Suprapubic skin (tissue), 4 donors: ENCODE results near the gene GLYR1. TPM values are rescaled to one million over a fixed set of nuclear protein-coding genes. Genes with fewer than 3 reads are reported as not detected.

Experiments
- DNase-seq, 2 donors: peaks; one replicate each; pipeline ENCODE4 v3.0.0-alpha.2; 2019; ENCODE audit warnings: low spot score in 2 of 2
- H3K27ac ChIP-seq: fragments of 200-600 bp; sonication (generic); one replicate; pipeline ENCODE4 v1.5.1; 2019
- H3K27me3 ChIP-seq: fragments of 200-600 bp; sonication (generic); one replicate; pipeline ENCODE4 v1.5.1; 2019
- H3K36me3 ChIP-seq: fragments of 200-600 bp; sonication (generic); one replicate; pipeline ENCODE4 v1.5.1; 2019
- H3K4me1 ChIP-seq: fragments of 200-600 bp; sonication (generic); one replicate; pipeline ENCODE4 v1.5.1; 2019
- H3K4me3 ChIP-seq: fragments of 200-600 bp; sonication (generic); one replicate; pipeline ENCODE4 v1.5.1; 2019; ENCODE audit warnings: mild to moderate bottlenecking
- H3K9me3 ChIP-seq: fragments of 200-600 bp; sonication (generic); one replicate; pipeline ENCODE4 v1.5.1; 2019
- EP300 ChIP-seq: sonication (generic); formaldehyde crosslinking; IDR thresholded peaks from one replicate; pipeline ENCODE4 v1.6.1; 2017; ENCODE audit warnings: antibody characterized with exemption
- POLR2A ChIP-seq, 2 donors: fragments of 450-650 bp; IDR thresholded peaks; one replicate each; pipeline ENCODE4 v1.6.1; 2017; ENCODE audit warnings: antibody characterized with exemption in 2 of 2, mild to moderate bottlenecking in 2 of 2, moderate library complexity in 2 of 2
- POLR2AphosphoS5 ChIP-seq, 3 donors: sonication (generic); formaldehyde crosslinking; IDR thresholded peaks; one replicate each; pipeline ENCODE4 v1.6.1; 2017; ENCODE audit warnings: antibody characterized with exemption in 3 of 3
- WGBS: methylation state at CpG from one replicate; pipeline ENCODE4 v1.1.5; 2018; 5-methylcytosine and 5-hydroxymethylcytosine counted together
- total RNA-seq, 4 donors: library from RNA; depleted of rRNA; stranded (reverse); fragments of >200 nt; gene quantifications; one replicate each; pipeline ENCODE4 v1.1.0, GENCODE V29; 2016
- TF ChIP-seq, protein P1 (sequence below), 2 donors: fragments of 200-600 bp in 1 of 2; fragments of 450-650 bp in 1 of 2; sonication (generic) in 1 of 2; IDR thresholded peaks; one replicate each; pipeline ENCODE4 v1.5.1; 2016 to 2019; ENCODE audit warnings: antibody characterized with exemption in 2 of 2, mild to moderate bottlenecking in 1 of 2, moderate library complexity in 1 of 2

GLYR1 gene
- total RNA-seq, 4 donors from 2014 or later, result 42.2 to 76.0 (median 50.7) TPM

DNA sequence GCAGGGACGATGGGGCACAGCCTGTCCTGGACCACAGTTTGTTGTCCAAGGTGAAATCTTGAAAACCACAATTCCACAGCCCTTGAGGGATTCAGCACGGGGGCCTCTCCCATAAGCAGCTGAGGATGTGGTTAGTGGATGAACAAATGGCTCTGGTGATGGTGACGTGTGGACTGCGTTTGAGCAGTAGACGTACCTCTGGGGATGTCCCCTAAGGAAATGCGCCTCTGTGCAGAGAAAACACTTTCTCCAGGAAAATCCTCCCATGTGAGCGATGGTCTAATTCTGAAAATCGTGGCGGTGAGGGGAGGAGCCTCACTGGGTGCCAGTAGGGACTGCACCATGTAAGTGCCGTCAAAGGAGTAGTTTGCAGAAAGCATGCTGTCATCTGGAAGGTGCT lies 56.2 kb downstream of the GLYR1 start:
- no peaks in the 10 kb centered on the region for H3K27me3 ChIP-seq
- no peak for DNase-seq
- WGBS, result 63% methylated on average over 10 of the region's 10 CpGs
- no peak overlapping the region for H3K4me3 ChIP-seq
- no peaks in the 10 kb centered on the region for H3K9me3 ChIP-seq
- H3K36me3 ChIP-seq, result no peaks in the 10 kb centered on the region
- TF ChIP-seq, protein P1, sequence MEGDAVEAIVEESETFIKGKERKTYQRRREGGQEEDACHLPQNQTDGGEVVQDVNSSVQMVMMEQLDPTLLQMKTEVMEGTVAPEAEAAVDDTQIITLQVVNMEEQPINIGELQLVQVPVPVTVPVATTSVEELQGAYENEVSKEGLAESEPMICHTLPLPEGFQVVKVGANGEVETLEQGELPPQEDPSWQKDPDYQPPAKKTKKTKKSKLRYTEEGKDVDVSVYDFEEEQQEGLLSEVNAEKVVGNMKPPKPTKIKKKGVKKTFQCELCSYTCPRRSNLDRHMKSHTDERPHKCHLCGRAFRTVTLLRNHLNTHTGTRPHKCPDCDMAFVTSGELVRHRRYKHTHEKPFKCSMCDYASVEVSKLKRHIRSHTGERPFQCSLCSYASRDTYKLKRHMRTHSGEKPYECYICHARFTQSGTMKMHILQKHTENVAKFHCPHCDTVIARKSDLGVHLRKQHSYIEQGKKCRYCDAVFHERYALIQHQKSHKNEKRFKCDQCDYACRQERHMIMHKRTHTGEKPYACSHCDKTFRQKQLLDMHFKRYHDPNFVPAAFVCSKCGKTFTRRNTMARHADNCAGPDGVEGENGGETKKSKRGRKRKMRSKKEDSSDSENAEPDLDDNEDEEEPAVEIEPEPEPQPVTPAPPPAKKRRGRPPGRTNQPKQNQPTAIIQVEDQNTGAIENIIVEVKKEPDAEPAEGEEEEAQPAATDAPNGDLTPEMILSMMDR (IDR thresholded peaks at IDR 0.05), result no peak
- TF ChIP-seq POLR2AphosphoS5 (IDR thresholded peaks at IDR 0.05) (no peak), POLR2A (IDR thresholded peaks at IDR 0.05) (no peak), EP300 (no peak)
- no peaks in the 10 kb centered on the region for H3K4me1 ChIP-seq
- H3K27ac ChIP-seq, result no peak overlapping the region

DNA sequence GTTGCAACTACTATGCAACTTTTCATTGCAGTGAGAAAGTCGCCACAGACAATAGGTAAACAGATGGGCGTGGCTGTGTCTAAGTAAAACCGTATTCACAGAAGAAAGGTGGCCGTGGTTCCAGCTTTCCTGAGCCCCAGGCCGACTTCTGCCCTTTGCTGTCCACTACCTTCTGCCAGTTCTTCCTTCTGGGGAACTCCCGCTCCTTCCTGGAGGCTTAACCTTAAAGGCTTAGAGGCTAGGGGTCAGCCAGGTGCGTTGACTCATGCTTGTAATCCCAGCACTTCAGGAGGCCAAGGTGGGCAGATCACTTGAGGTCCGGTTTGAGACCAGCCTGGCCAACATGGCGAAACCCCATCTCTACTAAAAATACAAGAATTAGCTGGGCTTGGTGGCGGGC lies 56.8 kb downstream of the GLYR1 start:
- Histone ChIP-seq H3K36me3 (no peaks in the 10 kb centered on the region), H3K4me1 (no peaks in the 10 kb centered on the region), H3K27ac (no peak overlapping the region), H3K27me3 (no peaks in the 10 kb centered on the region), H3K4me3 (no peak overlapping the region), H3K9me3 (no peaks in the 10 kb centered on the region)
- no peak for DNase-seq
- 85% methylated on average over 10 of the region's 10 CpGs for WGBS
- no peak for TF ChIP-seq POLR2A (IDR thresholded peaks at IDR 0.05)
- TF ChIP-seq, protein P1 (IDR thresholded peaks at IDR 0.05), result no peak
- TF ChIP-seq EP300, result no peak
- no peak for TF ChIP-seq POLR2AphosphoS5 (IDR thresholded peaks at IDR 0.05)

DNA sequence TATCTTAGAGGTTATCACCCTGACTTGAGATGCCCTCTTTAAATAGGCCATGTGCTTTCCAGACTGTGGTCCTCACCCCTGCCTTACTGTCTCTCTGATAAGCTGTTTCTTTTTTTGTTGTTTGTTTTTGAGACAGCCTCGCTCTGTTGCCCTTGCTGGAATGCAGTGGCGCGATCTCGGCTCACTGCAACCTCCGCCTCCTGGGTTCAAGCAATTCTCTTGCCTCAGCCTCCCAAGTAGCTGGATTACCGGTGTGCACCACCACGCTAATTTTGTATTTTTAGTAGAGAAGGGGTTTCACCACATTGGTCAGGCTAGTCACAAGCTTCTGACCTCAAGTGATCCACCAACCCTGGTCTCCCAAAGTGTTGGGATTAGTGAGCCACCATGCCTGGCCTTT lies 58.2 kb downstream of the GLYR1 start:
- WGBS, result 92% methylated on average over 7 of the region's 7 CpGs
- H3K36me3 ChIP-seq, result no peaks in the 10 kb centered on the region
- no peak for DNase-seq
- TF ChIP-seq POLR2A (IDR thresholded peaks at IDR 0.05) (no peak), EP300 (no peak), POLR2AphosphoS5 (IDR thresholded peaks at IDR 0.05) (no peak)
- no peak overlapping the region for H3K27ac ChIP-seq
- no peaks in the 10 kb centered on the region for H3K9me3 ChIP-seq
- no peak overlapping the region for H3K4me3 ChIP-seq
- no peaks in the 10 kb centered on the region for H3K4me1 ChIP-seq
- H3K27me3 ChIP-seq, result no peaks in the 10 kb centered on the region

DNA sequence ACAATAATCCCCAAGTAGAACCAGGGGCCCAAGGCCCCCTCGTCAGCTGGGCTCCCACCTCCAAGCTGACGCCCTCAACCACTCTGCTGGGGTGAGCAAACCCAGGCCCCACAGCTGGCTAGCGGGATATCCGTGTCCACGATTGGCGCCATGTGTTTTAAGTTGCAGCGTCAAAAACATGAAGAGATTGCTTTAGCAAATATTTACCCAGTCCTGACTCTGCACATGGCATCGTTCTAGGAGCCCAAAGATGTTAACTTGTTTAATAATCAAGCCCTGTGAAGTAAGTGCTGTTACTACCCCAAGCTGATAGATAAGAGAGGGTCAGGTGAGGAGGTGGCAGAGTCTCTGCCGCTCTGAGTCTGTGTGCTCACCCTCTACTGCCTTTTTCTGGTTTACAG lies 58.6 kb downstream of the GLYR1 start:
- Histone ChIP-seq H3K27me3 (no peaks in the 10 kb centered on the region), H3K4me1 (no peaks in the 10 kb centered on the region), H3K36me3 (no peaks in the 10 kb centered on the region), H3K9me3 (no peaks in the 10 kb centered on the region), H3K4me3 (no peak overlapping the region), H3K27ac (no peak overlapping the region)
- TF ChIP-seq, protein P1 (IDR thresholded peaks at IDR 0.05), result no peak
- TF ChIP-seq POLR2A (IDR thresholded peaks at IDR 0.05) (no peak), EP300 (no peak), POLR2AphosphoS5 (IDR thresholded peaks at IDR 0.05) (no peak)
- DNase-seq, result no peak
- WGBS, result 68% methylated on average over 9 of the region's 9 CpGs

DNA sequence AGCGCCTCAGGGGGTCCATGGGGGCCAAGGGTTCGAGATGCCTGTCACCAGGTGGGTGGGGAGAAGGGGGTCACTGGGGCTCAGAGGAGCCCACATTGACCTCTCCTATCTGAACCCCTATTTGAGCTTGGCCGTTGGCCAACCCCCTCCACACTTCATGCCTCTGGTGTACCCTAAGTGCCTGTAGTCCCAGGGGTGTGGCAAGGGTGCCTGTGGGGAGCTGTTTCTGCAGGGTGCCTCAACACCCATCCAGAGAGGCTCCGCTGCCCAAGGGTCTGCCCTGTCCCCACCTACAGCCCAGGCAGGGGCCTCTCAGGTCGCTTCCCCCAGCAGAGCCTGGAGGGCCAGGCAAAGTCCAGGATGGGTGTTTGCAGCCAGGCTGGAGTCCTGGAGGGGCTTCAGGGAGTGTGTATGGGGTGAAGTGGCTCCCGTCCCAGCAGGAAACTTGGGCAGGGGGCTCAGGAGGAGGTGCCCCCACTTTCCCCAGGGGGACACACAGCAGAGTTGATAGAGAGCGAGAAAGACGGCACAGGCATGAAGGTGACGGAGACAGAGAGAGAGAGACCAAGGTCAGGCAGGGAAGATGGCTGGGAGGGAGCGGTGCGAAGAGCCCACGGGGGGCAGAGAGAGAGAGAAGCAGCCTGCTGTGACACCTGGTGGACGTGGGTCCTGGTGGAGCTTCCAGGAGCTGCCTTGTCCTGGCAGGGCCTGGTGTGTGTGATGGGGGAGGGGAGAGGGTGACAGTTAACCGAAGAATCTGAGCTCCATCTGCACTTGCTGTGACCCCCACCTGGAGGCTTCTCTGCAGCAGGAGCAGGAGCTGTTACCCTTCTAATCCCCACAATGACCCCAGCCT lies 59.2 kb downstream of the GLYR1 start, which contains the start of gene SEPTIN12:
SEPTIN12 (minus strand) TSS at position 719 of the 856 bp plus-strand sequence; CDS start at position 19, 700 bp downstream.
- 85% methylated on average over 10 of the region's 14 CpGs for WGBS
- Histone ChIP-seq H3K4me1 (no peaks in the 10 kb centered on the region), H3K9me3 (no peaks in the 10 kb centered on the region), H3K27me3 (no peaks in the 10 kb centered on the region), H3K27ac (no peak within 1 kb of the TSS), H3K36me3 (no peaks in the 10 kb centered on the region), H3K4me3 (no peak within 1 kb of the TSS)
- TF ChIP-seq, protein P1 (IDR thresholded peaks at IDR 0.05), result no peak
- DNase-seq, result no peak
